ENCODE measurements around the gene ZNF124.

- TF ChIP-seq RAD21 (conservative IDR thresholded peaks at IDR 0.05) (no peak), SMC3 (conservative IDR thresholded peaks at IDR 0.05; ENCODE audit: poor library complexity) (no peak), EZH2 (IDR thresholded peaks at IDR 0.05; ENCODE audit: borderline replicate concordance, insufficient read depth, low read length, poor library complexity, severe bottlenecking) (no peak), TAF1 (IDR thresholded peaks at IDR 0.05; ENCODE audit: low read depth) (no peak), MXI1 (conservative IDR thresholded peaks at IDR 0.05; ENCODE audit: poor library complexity, severe bottlenecking) (no peak)
- TF ChIP-seq, protein P1, sequence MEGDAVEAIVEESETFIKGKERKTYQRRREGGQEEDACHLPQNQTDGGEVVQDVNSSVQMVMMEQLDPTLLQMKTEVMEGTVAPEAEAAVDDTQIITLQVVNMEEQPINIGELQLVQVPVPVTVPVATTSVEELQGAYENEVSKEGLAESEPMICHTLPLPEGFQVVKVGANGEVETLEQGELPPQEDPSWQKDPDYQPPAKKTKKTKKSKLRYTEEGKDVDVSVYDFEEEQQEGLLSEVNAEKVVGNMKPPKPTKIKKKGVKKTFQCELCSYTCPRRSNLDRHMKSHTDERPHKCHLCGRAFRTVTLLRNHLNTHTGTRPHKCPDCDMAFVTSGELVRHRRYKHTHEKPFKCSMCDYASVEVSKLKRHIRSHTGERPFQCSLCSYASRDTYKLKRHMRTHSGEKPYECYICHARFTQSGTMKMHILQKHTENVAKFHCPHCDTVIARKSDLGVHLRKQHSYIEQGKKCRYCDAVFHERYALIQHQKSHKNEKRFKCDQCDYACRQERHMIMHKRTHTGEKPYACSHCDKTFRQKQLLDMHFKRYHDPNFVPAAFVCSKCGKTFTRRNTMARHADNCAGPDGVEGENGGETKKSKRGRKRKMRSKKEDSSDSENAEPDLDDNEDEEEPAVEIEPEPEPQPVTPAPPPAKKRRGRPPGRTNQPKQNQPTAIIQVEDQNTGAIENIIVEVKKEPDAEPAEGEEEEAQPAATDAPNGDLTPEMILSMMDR (IDR thresholded peaks at IDR 0.05; ENCODE audit: poor library complexity, severe bottlenecking) = no peak
- TF ChIP-seq, protein P2, sequence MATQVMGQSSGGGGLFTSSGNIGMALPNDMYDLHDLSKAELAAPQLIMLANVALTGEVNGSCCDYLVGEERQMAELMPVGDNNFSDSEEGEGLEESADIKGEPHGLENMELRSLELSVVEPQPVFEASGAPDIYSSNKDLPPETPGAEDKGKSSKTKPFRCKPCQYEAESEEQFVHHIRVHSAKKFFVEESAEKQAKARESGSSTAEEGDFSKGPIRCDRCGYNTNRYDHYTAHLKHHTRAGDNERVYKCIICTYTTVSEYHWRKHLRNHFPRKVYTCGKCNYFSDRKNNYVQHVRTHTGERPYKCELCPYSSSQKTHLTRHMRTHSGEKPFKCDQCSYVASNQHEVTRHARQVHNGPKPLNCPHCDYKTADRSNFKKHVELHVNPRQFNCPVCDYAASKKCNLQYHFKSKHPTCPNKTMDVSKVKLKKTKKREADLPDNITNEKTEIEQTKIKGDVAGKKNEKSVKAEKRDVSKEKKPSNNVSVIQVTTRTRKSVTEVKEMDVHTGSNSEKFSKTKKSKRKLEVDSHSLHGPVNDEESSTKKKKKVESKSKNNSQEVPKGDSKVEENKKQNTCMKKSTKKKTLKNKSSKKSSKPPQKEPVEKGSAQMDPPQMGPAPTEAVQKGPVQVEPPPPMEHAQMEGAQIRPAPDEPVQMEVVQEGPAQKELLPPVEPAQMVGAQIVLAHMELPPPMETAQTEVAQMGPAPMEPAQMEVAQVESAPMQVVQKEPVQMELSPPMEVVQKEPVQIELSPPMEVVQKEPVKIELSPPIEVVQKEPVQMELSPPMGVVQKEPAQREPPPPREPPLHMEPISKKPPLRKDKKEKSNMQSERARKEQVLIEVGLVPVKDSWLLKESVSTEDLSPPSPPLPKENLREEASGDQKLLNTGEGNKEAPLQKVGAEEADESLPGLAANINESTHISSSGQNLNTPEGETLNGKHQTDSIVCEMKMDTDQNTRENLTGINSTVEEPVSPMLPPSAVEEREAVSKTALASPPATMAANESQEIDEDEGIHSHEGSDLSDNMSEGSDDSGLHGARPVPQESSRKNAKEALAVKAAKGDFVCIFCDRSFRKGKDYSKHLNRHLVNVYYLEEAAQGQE (IDR thresholded peaks at IDR 0.05; ENCODE audit: borderline replicate concordance) = no peak
Measured at GRCh38 chr1:247209396-247209795, 37.6 kb upstream of the ZNF124 start.

Data from neural cell (in vitro differentiated cells).